Body of pancreas (tissue), 4 donors: Measurements from ENCODE around the gene THRA. TPM values are rescaled to one million over a fixed set of nuclear protein-coding genes. Genes with fewer than 3 reads are reported as not detected.

Experiments
- ATAC-seq: fragments of 150-250 bp; one replicate; pipeline ENCODE4 v1.9.1; 2016
- DNase-seq, 4 donors: peaks; one replicate each; pipeline ENCODE4 v3.0.0-alpha.2; 2019
- H3K27ac ChIP-seq, 4 donors: fragments of 200-600 bp; sonication (generic); 1 replicate in 3 of 4; 2 replicates in 1 of 4; pipeline versions ENCODE4 v1.5.1 to v1.6.1; 2016 to 2019; ENCODE audit warnings: mild to moderate bottlenecking in 1 of 4, mixed read lengths in 1 of 4, moderate library complexity in 1 of 4
- H3K27me3 ChIP-seq, 2 donors: fragments of 200-600 bp; sonication (generic); one replicate each; pipeline ENCODE4 v1.6.0; 2016; ENCODE audit warnings: mild to moderate bottlenecking in 1 of 2
- H3K36me3 ChIP-seq, 2 donors: fragments of 200-600 bp; sonication (generic); replicated peaks in 1 of 2; 2 replicates each; pipeline ENCODE4 v1.5.1; 2016; ENCODE audit warnings: low read depth in 2 of 2; ENCODE audit not compliant: insufficient read depth in 1 of 2
- H3K4me1 ChIP-seq: fragments of 200-600 bp; sonication (generic); one replicate; pipeline ENCODE4 v1.6.0; 2016
- H3K4me3 ChIP-seq, 2 donors: fragments of 200-600 bp; sonication (generic); 1 replicate in 1 of 2; 2 replicates in 1 of 2; pipeline ENCODE4 v1.5.1; 2016 to 2019
- H3K9me3 ChIP-seq, 3 donors: fragments of 200-600 bp; sonication (generic); 1 replicate in 2 of 3; 2 replicates in 1 of 3; pipeline ENCODE4 v1.5.1; 2016
- CTCF ChIP-seq, 7 experiments: fragments of 450-650 bp in 4 of 7; fragments of 200-600 bp in 3 of 7; sonication (generic) in 3 of 7; IDR thresholded peaks; one replicate each; pipeline ENCODE4 v1.5.1; 2016 to 2019; ENCODE audit warnings: antibody characterized with exemption in 7 of 7
- POLR2A ChIP-seq, 3 donors: fragments of 450-650 bp; IDR thresholded peaks; one replicate each; pipeline ENCODE4 v1.6.1; 2016; ENCODE audit warnings: antibody characterized with exemption in 3 of 3, mild to moderate bottlenecking in 2 of 3
- WGBS, 2 donors: methylation state at CpG; one replicate each; pipeline ENCODE4 v1.1.5; 2017; 5-methylcytosine and 5-hydroxymethylcytosine counted together
- intact Hi-C: fragments of 100-400 bp; cut with DNase I; formaldehyde crosslinking; loops from one replicate; pipeline ENCODE4 v1.15.1; 2023
- total RNA-seq, 2 donors: library from RNA; depleted of rRNA; stranded (reverse); fragments of >200 nt; gene quantifications; one replicate each; pipeline ENCODE4 v1.1.0, GENCODE V29; 2016

Gene THRA
- total RNA-seq, 2 donors from 2014 or later, result 37.9 to 61.6 TPM

GRCh38 chr17:40035162-40035559 lies 27.6 kb upstream of the THRA start:
- Histone ChIP-seq H3K36me3 (no peaks in the 10 kb centered on the region), H3K4me1 (peaks cover 60% of the 10 kb centered on the region), H3K27ac (no peak overlapping the region), H3K4me3 (no peak overlapping the region), H3K9me3 (no peaks in the 10 kb centered on the region), H3K27me3 (no peaks in the 10 kb centered on the region)
- intact Hi-C loops, result no loop called here
- ATAC-seq (no peak), DNase-seq (peak in 1 of 4 donors; percentile 31)
- 35 to 48% methylated on average over 4 to 12 of the region's 12 CpGs for WGBS, 2 donors
- TF ChIP-seq CTCF (IDR thresholded peaks at IDR 0.05) (peak in 6 of 7 experiments; percentile 17 to 37 (median 30)), POLR2A (IDR thresholded peaks at IDR 0.05) (no peak)

DNA sequence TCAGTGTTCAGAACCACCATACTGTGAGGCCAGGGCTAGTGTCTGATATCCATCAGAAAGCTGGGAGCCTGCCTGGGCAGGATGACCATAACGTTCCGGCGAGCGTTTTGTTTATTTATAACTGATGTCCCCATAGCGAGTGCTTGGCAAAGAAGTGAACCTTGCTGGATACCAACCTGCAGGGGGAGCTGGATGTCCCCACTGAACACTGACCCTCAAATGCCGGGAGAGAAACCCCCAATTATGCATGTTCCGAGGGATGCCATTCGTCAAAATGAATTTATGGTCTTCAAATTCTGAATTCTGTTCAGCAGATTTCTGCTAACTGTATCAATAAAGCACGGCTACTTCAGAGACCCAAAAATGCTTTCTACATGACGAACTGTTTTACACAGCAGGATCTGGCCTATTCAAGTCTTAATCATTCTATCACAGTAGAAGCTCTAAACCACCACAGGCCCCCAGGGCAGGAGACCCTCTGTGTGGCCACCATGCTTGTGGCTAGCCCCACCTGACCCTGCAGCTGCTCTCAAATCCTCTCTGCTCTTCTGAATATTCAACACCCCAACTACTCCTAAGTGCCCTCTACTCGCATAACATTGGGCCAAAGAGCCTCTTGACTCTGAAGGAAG lies 23.8 kb upstream of the THRA start:
- Histone ChIP-seq H3K4me3 (no peak overlapping the region), H3K36me3 (no peaks in the 10 kb centered on the region), H3K27me3 (no peaks in the 10 kb centered on the region), H3K27ac (peak overlapping the region in 3 of 4 donors; percentile 20 to 65 (median 57)), H3K4me1 (peaks cover 23% of the 10 kb centered on the region), H3K9me3 (no peaks in the 10 kb centered on the region)
- ATAC-seq (peak; percentile 91), DNase-seq (peak; percentile 73 to 81 (median 78))
- TF ChIP-seq CTCF (IDR thresholded peaks at IDR 0.05), result peak in 6 of 7 experiments; percentile 44 to 68 (median 62)
- no peak for TF ChIP-seq POLR2A (IDR thresholded peaks at IDR 0.05)
- 23 to 32% methylated on average over 9 to 11 of the region's 11 CpGs for WGBS, 2 donors
- intact Hi-C loops, result no loop called here

- ATAC-seq, result no peak
- Histone ChIP-seq H3K9me3 (no peaks in the 10 kb centered on the region), H3K4me1 (peaks cover 13% of the 10 kb centered on the region), H3K27me3 (no peaks in the 10 kb centered on the region), H3K4me3 (no peak overlapping the region), H3K36me3 (no peaks in the 10 kb centered on the region), H3K27ac (no peak overlapping the region)
- TF ChIP-seq CTCF (IDR thresholded peaks at IDR 0.05) (no peak), POLR2A (IDR thresholded peaks at IDR 0.05) (no peak)
- WGBS, 2 donors, result 92 to 98% methylated on average over 2 of the region's 2 CpGs
- DNase-seq, result no peak
- intact Hi-C loops, result no loop called here
These were observed 21.6 kb upstream of the THRA start for GRCh38 chr17:40041196-40041595.

DNA sequence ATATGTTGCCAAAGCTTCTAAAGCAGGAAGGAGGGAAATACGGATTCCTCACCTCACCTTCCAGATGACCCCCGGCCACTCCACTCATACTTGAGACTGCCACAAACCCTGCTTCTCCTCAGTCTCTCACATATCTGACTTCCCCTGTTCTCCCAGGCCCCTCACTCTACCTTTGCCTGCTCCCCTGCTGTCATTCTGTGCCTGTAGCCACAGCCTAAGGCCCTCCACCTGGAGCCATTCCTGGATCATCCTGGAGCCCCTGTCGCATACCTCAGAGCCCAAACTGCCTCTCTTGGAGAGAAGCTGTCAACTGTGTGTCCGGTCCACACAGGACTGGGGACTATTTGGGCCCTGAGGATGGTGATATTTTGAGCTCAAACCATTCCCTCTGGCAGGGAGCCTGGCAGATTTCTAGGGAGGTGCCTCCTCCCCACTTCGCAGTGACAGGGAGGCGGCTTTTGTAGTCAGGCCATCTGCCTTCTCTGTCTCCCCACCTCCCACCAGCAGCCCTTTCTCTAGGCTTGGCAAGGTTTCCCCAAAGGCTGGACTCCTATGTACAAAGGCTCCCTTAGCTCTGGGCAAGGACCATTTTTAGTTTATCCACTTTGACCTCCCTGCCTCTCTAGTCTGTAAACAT lies 6.3 kb upstream of the THRA start:
- no peak overlapping the region for H3K27ac ChIP-seq
- 76 to 81% methylated on average over 6 of the region's 6 CpGs for WGBS, 2 donors
- no peak for TF ChIP-seq CTCF (IDR thresholded peaks at IDR 0.05)
- no peak for TF ChIP-seq POLR2A (IDR thresholded peaks at IDR 0.05)
- intact Hi-C loops, result no loop called here
- no peak for ATAC-seq
- H3K9me3 ChIP-seq, result no peaks in the 10 kb centered on the region
- peaks cover 13% of the 10 kb centered on the region for H3K4me1 ChIP-seq
- H3K36me3 ChIP-seq, result peaks cover 0 to 2% of the 10 kb centered on the region in 2 donors
- DNase-seq, result no peak
- no peaks in the 10 kb centered on the region for H3K27me3 ChIP-seq
- no peak overlapping the region for H3K4me3 ChIP-seq
